Activated T-helper 1 cell treated with anti-CD3 and anti-CD28 coated beads, Interleukin-12 subunit alpha, Interleukin-12 subunit beta, Interleukin-2, Interleukin-4 antibody, amounts not matched to agents 30 ng/mL and 10 ng/mL and 1 ng/mL, durations not matched to agents 14 hours and 24 hours and 36 hours (primary cell): ENCODE data around the gene PRPF19. TPM values are rescaled to one million over a fixed set of nuclear protein-coding genes. Genes with fewer than 3 reads are reported as not detected.
A peak's percentile ranks its signal among the peaks of the same experiment; 100 is the strongest.
"Not testable (repeated sequence)": the region's sequence is repeated elsewhere in the genome, so short reads cannot be mapped to it uniquely, and the experiment has no call there.

Source experiments
- DNase-seq: peaks from one replicate; pipeline ENCODE4 v3.0.0; 2021; ENCODE audit warnings: low spot score
- H3K27ac Mint-ChIP-seq: one replicate; pipeline ENCODE4 v1.8.0; 2021; ENCODE audit warnings: mild to moderate bottlenecking, mixed read lengths
- H3K27me3 Mint-ChIP-seq: one replicate; pipeline ENCODE4 v1.8.0; 2022; ENCODE audit warnings: mild to moderate bottlenecking, moderate library complexity, mixed read lengths; ENCODE audit not compliant: insufficient read depth
- H3K36me3 Mint-ChIP-seq: one replicate; pipeline ENCODE4 v1.8.0; 2021; ENCODE audit warnings: low read depth, mixed read lengths
- H3K4me1 Mint-ChIP-seq: one replicate; pipeline ENCODE4 v1.8.0; 2021; ENCODE audit warnings: low read depth, mixed read lengths
- H3K4me3 Mint-ChIP-seq: one replicate; pipeline ENCODE4 v1.8.0; 2021; ENCODE audit warnings: mild to moderate bottlenecking, moderate library complexity, mixed read lengths
- H3K9me3 Mint-ChIP-seq: one replicate; pipeline ENCODE4 v1.8.0; 2021; ENCODE audit warnings: mixed read lengths
- intact Hi-C: fragments of 100-400 bp; cut with micrococcal nuclease; formaldehyde crosslinking; loops from one replicate; pipeline ENCODE4 v1.15.1; 2024
- total RNA-seq: library from RNA; stranded (reverse); gene quantifications from 2 replicates; pipeline ENCODE4 v1.2.3, GENCODE V29; 2022

PRPF19 gene
- total RNA-seq, 1 donor from 2014 or later: 222 TPM

GRCh38 chr11:60916669-60917206, 10.4 kb upstream of the PRPF19 start:
- no peak overlapping the region for H3K27ac Mint-ChIP-seq
- H3K36me3 Mint-ChIP-seq: peaks cover 28% of the 10 kb centered on the region
- H3K4me1 Mint-ChIP-seq: peaks cover 64% of the 10 kb centered on the region
- intact Hi-C loops: no loop called here
- no peak for DNase-seq
- H3K27me3 Mint-ChIP-seq: peaks cover under 1% of the 10 kb centered on the region
- H3K4me3 Mint-ChIP-seq: peak overlapping the region; percentile 21
- H3K9me3 Mint-ChIP-seq: no peaks in the 10 kb centered on the region

GRCh38 chr11:60915248-60915914, 9.0 kb upstream of the PRPF19 start:
- H3K27ac Mint-ChIP-seq: peak overlapping the region; percentile 87
- H3K4me3 Mint-ChIP-seq: peak overlapping the region; percentile 96
- H3K36me3 Mint-ChIP-seq: peaks cover 16% of the 10 kb centered on the region
- no peaks in the 10 kb centered on the region for H3K9me3 Mint-ChIP-seq
- peaks cover 6% of the 10 kb centered on the region for H3K27me3 Mint-ChIP-seq
- peak; percentile 72 for DNase-seq
- intact Hi-C loops: loop anchor here (1.0 to 2.0 kb wide), 12 partner anchors 9 to 515 kb away; partner anchors contain the start of genes CD6, PRPF19, SDHAF2 and SLC15A3
- H3K4me1 Mint-ChIP-seq: peaks cover 72% of the 10 kb centered on the region

- Mint-ChIP-seq H3K27ac (peak overlapping the region; percentile 87), H3K27me3 (peaks cover 10% of the 10 kb centered on the region), H3K4me3 (peak overlapping the region; percentile 96), H3K36me3 (peaks cover 14% of the 10 kb centered on the region), H3K9me3 (no peaks in the 10 kb centered on the region), H3K4me1 (peaks cover 70% of the 10 kb centered on the region)
- no peak for DNase-seq
- intact Hi-C loops: loop anchor here (1.0 to 5.0 kb wide), 13 partner anchors 8 to 516 kb away; partner anchors contain the start of genes CD6, PRPF19, SDHAF2 and SLC15A3
These were observed 8.4 kb upstream of the PRPF19 start for GRCh38 chr11:60914633-60915247.

- H3K36me3 Mint-ChIP-seq: peaks cover 9% of the 10 kb centered on the region
- H3K27me3 Mint-ChIP-seq: peaks cover 12% of the 10 kb centered on the region
- peak within 1 kb of the TSS; percentile 96 for H3K4me3 Mint-ChIP-seq
- H3K9me3 Mint-ChIP-seq: no peaks in the 10 kb centered on the region
- peaks cover 62% of the 10 kb centered on the region for H3K4me1 Mint-ChIP-seq
- H3K27ac Mint-ChIP-seq: peak within 1 kb of the TSS; percentile 98
- DNase-seq: peak; percentile 83
- intact Hi-C loops: loop anchor here (1.0 to 5.0 kb wide), 4 partner anchors 39 to 517 kb away; partner anchors contain the start of genes SDHAF2 and SLC15A3
These were observed 7.6 kb upstream of the PRPF19 start, which contains the start of gene TMEM109 for GRCh38 chr11:60913793-60914632. Gene TMEM109 (plus strand): TSS chr11:60914158. CDS start chr11:60919694, 5,536 bp downstream.

DNA sequence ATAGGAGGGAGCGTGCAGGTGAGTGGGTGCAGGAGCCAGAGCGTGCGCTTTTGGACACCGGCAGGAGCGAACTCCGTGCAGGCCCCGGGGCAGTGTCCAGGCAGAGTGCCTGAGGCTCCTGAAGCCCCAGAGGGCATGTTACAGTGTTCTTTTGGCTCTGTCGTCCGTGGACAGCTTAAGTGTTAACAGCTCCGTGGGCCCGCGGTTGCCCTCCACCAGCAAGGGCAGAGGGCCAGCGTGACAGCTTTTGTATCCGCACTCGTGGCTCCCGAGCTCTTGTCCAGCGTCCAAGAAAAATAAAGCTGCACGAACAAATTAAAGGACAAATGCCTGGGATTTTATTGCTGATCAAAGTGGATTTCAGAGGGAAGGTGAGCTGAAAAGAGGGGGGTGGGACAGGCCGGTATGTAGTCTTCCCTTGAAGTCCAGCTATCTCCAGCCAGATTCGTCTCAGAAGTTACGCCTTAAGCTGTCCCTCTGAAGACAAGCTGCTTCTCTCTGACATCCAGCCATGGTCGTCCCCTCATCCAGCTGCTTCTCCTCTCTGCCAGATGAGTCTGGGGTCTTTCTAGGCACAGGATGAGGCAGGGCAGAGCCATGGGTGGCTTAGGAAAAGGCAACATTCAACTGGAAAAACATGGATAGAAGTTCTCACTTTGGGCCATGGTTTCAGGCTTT, 6.6 kb upstream of the PRPF19 start:
- no peak for DNase-seq
- Mint-ChIP-seq H3K27me3 (peaks cover 16% of the 10 kb centered on the region), H3K4me3 (peak overlapping the region; percentile 96), H3K27ac (no peak overlapping the region), H3K4me1 (peaks cover 59% of the 10 kb centered on the region), H3K36me3 (peaks cover 8% of the 10 kb centered on the region), H3K9me3 (no peaks in the 10 kb centered on the region)
- intact Hi-C loops: loop anchor here (1.0 to 5.0 kb wide), 2 partner anchors 72 to 204 kb away; no protein-coding TSS in a partner anchor

GRCh38 chr11:60912223-60912850, 6.0 kb upstream of the PRPF19 start:
- intact Hi-C loops: loop anchor here (5.0 kb wide), 1 partner anchor 205 kb away; no protein-coding TSS in a partner anchor
- Mint-ChIP-seq H3K27me3 (peaks cover 16% of the 10 kb centered on the region), H3K36me3 (peaks cover 7% of the 10 kb centered on the region), H3K4me3 (peak overlapping the region; percentile 49), H3K9me3 (no peaks in the 10 kb centered on the region), H3K4me1 (peaks cover 59% of the 10 kb centered on the region), H3K27ac (peak overlapping the region; percentile 69)
- no peak for DNase-seq

- no peak overlapping the region for H3K27ac Mint-ChIP-seq
- H3K27me3 Mint-ChIP-seq: peaks cover 16% of the 10 kb centered on the region
- H3K36me3 Mint-ChIP-seq: peaks cover 2% of the 10 kb centered on the region
- intact Hi-C loops: loop anchor here (5.0 kb wide), 1 partner anchor 206 kb away; no protein-coding TSS in a partner anchor
- no peaks in the 10 kb centered on the region for H3K9me3 Mint-ChIP-seq
- DNase-seq: no peak
- H3K4me3 Mint-ChIP-seq: no peak overlapping the region
- H3K4me1 Mint-ChIP-seq: peaks cover 53% of the 10 kb centered on the region
These were observed 4.5 kb upstream of the PRPF19 start for GRCh38 chr11:60910711-60911380.

GRCh38 chr11:60910281-60910687, 3.9 kb upstream of the PRPF19 start:
- DNase-seq: no peak
- H3K4me3 Mint-ChIP-seq: no peak overlapping the region
- no peak overlapping the region for H3K27ac Mint-ChIP-seq
- peaks cover 2% of the 10 kb centered on the region for H3K36me3 Mint-ChIP-seq
- H3K9me3 Mint-ChIP-seq: no peaks in the 10 kb centered on the region
- peaks cover 52% of the 10 kb centered on the region for H3K4me1 Mint-ChIP-seq
- intact Hi-C loops: loop anchor here (5.0 kb wide), 1 partner anchor 207 kb away; no protein-coding TSS in a partner anchor
- H3K27me3 Mint-ChIP-seq: peaks cover 16% of the 10 kb centered on the region

DNA sequence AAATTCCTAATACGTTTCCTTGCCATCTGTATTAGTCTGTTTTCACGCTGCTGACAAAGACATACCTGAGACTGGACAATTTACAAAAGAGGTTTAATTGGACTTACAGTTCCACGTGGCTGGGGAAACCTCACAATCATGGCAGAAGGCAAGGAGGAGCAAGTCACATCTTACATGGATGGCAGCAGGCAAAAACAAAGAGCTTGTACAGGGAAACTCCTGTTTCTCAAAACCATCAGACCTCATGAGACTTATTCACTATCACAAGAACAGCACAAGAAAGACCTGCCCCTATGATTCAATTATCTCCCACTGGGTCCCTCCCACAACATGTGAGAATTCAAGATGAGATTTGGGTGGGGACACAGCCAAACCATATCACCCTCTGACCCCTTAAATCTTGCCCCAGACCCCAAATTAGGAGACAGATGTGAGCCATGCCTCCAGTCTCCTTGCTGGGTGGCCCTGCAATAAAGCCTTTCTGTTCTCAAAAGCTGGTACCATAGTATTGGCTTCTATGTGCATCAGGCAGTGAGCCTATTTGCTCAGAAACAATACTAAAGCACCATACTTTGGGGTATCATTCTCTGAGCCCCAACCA, 3.4 kb upstream of the PRPF19 start:
- not testable (repeated sequence) for H3K27ac Mint-ChIP-seq, H3K4me3 Mint-ChIP-seq, DNase-seq, H3K36me3 Mint-ChIP-seq, H3K9me3 Mint-ChIP-seq
- intact Hi-C loops: loop anchor here (5.0 kb wide), 1 partner anchor 208 kb away; no protein-coding TSS in a partner anchor
- H3K27me3 Mint-ChIP-seq: peaks cover 16% of the 10 kb centered on the region
- peaks cover 52% of the 10 kb centered on the region for H3K4me1 Mint-ChIP-seq

GRCh38 chr11:60908803-60909202, 2.4 kb upstream of the PRPF19 start:
- Mint-ChIP-seq H3K27ac (no peak overlapping the region), H3K4me3 (no peak overlapping the region), H3K36me3 (peaks cover 4% of the 10 kb centered on the region)

More at GRCh38 chr11:60908803-60909202, 2.4 kb upstream of the PRPF19 start:
- Mint-ChIP-seq H3K4me1 (peaks cover 56% of the 10 kb centered on the region), H3K27me3 (peaks cover 16% of the 10 kb centered on the region), H3K9me3 (no peaks in the 10 kb centered on the region)
- DNase-seq: no peak
- intact Hi-C loops: no loop called here
